H1 (cell line): Measurements from ENCODE around the gene USP8.

ENCODE experiments used
- CTCF ChIP-seq, 3 experiments: IDR thresholded peaks; 1 replicate in 2 of 3; 2 replicates in 1 of 3; pipeline versions ENCODE4 v1.5.1 to v1.6.1; 2011; ENCODE audit warnings: low read length in 3 of 3, mild to moderate bottlenecking in 3 of 3, inconsistent platforms in 2 of 3, low read depth in 1 of 3, moderate library complexity in 1 of 3; ENCODE audit not compliant: insufficient read depth in 1 of 3; ENCODE audit errors: control extremely low read depth in 1 of 3
- EP300 ChIP-seq, 2 experiments: IDR thresholded peaks; 1 replicate in 1 of 2; 2 replicates in 1 of 2; pipeline ENCODE4 v1.6.1; 2011 to 2012; ENCODE audit warnings: low read depth in 2 of 2, low read length in 2 of 2, mild to moderate bottlenecking in 2 of 2, borderline replicate concordance in 1 of 2, inconsistent platforms in 1 of 2, moderate library complexity in 1 of 2
- NANOG ChIP-seq: IDR thresholded peaks from 2 replicates; pipeline ENCODE4 v1.6.1; 2011; ENCODE audit warnings: low read length, low read depth, mild to moderate bottlenecking, inconsistent platforms; ENCODE audit not compliant: insufficient read depth, poor library complexity, severe bottlenecking

DNA sequence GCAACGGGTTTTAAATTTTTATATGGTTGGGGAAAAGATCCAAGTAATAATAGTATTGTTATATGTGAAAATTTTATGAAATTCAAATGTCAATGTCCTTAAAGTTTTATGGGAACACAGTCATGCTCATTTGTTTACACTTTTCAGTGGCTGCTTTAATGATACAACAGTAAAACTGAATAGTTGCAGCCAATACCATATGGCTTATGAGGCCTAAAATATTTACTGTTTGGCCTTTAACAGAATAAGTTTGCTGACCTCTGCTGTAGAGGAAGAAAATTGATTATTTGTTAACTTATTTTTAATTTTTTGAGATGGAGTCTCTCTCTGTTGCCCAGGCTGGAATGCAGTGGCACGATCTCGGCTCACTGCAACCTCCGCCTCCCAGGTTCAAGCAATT, 77.6 kb downstream of the USP8 start:
- TF ChIP-seq NANOG: no peak
- TF ChIP-seq CTCF (IDR thresholded peaks at IDR 0.05; ENCODE audit: control extremely low read depth in 1 of 3, insufficient read depth in 1 of 3, low read depth in 1 of 3, low read length in 3 of 3): no peak
- no peak for TF ChIP-seq EP300 (IDR thresholded peaks at IDR 0.05; ENCODE audit: borderline replicate concordance in 1 of 2, low read depth in 2 of 2, low read length in 2 of 2)
